SK-N-MC (cell line): ENCODE measurements around the gene LHB.
"Not testable (repeated sequence)": the region's sequence is repeated elsewhere in the genome, so short reads cannot be mapped to it uniquely, and the experiment has no call there.

Experiments
- EZH2 ChIP-seq: fragments of 200-600 bp; sonication (generic); IDR thresholded peaks from one replicate; pipeline ENCODE4 v1.6.1; 2017; ENCODE audit warnings: antibody characterized with exemption
- FOXP2 ChIP-seq: optimal IDR thresholded peaks from 2 replicates; pipeline ENCODE3; 2011; ENCODE audit warnings: mild to moderate bottlenecking, moderate library complexity; ENCODE audit not compliant: insufficient read depth; ENCODE audit errors: extremely low read length, control extremely low read depth
- POLR2AphosphoS5 ChIP-seq: IDR thresholded peaks from 2 replicates; pipeline ENCODE4 v1.6.1; 2012; ENCODE audit warnings: mild to moderate bottlenecking, low read depth, low read length, borderline replicate concordance

DNA sequence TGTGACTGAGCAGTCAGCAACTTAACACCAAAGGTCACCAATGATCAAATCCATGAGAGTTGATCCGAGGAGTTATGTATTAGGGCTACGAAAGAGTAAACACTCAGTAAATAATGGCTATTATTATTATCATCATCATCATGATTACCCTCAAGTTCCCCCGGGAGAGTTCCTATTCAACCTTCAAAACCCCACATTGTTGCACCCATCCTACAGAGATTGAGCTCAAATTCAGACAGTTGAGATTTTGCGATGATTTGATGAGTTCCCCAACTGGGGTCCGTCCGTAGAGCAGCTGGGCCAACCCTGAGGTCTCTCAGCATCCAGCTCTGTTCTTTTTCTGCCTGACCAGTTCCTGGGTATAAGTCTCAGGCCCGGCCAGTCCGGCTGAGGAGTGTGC is 21.2 kb upstream of the LHB start:
- TF ChIP-seq POLR2AphosphoS5, EZH2, FOXP2: not testable (repeated sequence)
